ENCODE data around the gene MAP7. TPM values are rescaled to one million over a fixed set of nuclear protein-coding genes. Genes with fewer than 3 reads are reported as not detected.

The MAP7 gene
- total RNA-seq, 1 experiment from 2014 or later = 33.7 TPM

DNA sequence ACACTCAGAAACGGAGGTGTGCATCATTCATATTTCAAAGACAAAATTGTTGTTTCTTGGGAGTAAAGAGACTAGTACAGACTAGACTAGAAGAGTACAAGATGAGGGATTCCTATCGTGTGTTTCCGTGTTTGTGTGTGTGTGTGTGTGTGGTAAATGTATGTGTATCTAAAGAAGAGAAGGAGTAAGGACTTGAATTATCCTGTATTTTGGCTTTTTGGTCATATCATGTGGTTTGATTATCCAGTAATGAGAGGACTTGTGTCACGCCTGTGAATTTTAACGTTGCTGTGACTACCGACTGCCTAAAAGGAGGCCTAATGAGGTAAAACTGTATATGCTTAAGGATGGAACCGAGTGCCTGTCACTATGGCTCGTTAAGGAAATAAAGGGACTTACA is 44.4 kb upstream of the MAP7 start:
- DNase-seq = no peak
- peaks cover 17% of the 10 kb centered on the region for H3K36me3 ChIP-seq (ENCODE audit: low read depth)
- H3K27ac ChIP-seq = peak overlapping the region; percentile 46; the same call in 1 of the 2 replicates
- H3K9me2 ChIP-seq (ENCODE audit: insufficient read depth) = no peaks in the 10 kb centered on the region
- POLR2A ChIA-PET (ENCODE audit: unreplicated experiment) = no interaction called here
- no peaks in the 10 kb centered on the region for H3K27me3 ChIP-seq (ENCODE audit: insufficient read depth, low read depth)
- H3K79me2 ChIP-seq (ENCODE audit: low read depth) = no peaks in the 10 kb centered on the region
- BruUV-seq (replicated peaks) = no TSS peak
- H3K4me1 ChIP-seq (replicated peaks; ENCODE audit: insufficient read depth) = peaks cover 12% of the 10 kb centered on the region
- CTCF ChIA-PET = interaction anchor here (0.6 to 0.7 kb wide), 2 partner anchors 40 to 1167 kb away, joined by 3 read pairs; no protein-coding TSS in a partner anchor
- H3F3A ChIP-seq (ENCODE audit: insufficient read depth, low read depth) = peaks cover 8% of the 10 kb centered on the region; the same call in 1 of the 2 replicates
- H3K4me3 ChIP-seq = no peak overlapping the region
- TF ChIP-seq EZH2 (IDR thresholded peaks at IDR 0.05; ENCODE audit: low read depth) = no peak
- TF ChIP-seq, protein P1, sequence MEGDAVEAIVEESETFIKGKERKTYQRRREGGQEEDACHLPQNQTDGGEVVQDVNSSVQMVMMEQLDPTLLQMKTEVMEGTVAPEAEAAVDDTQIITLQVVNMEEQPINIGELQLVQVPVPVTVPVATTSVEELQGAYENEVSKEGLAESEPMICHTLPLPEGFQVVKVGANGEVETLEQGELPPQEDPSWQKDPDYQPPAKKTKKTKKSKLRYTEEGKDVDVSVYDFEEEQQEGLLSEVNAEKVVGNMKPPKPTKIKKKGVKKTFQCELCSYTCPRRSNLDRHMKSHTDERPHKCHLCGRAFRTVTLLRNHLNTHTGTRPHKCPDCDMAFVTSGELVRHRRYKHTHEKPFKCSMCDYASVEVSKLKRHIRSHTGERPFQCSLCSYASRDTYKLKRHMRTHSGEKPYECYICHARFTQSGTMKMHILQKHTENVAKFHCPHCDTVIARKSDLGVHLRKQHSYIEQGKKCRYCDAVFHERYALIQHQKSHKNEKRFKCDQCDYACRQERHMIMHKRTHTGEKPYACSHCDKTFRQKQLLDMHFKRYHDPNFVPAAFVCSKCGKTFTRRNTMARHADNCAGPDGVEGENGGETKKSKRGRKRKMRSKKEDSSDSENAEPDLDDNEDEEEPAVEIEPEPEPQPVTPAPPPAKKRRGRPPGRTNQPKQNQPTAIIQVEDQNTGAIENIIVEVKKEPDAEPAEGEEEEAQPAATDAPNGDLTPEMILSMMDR (conservative IDR thresholded peaks at IDR 0.05) = no peak
- no peak overlapping the region for H2AFZ ChIP-seq
- no peak overlapping the region; the same call in 1 of the 2 replicates for H3K4me2 ChIP-seq
- intact Hi-C loops (cut with micrococcal nuclease; ENCODE audit: unreplicated experiment) = loop anchor here (2.0 kb wide), 1 partner anchor 16 kb away; no protein-coding TSS in a partner anchor
- no peaks in the 10 kb centered on the region for H4K20me1 ChIP-seq (ENCODE audit: insufficient read depth)
- H3K9me3 ChIP-seq (ENCODE audit: insufficient read depth, low read depth) = no peaks in the 10 kb centered on the region; the same call in 1 of the 2 replicates

DNA sequence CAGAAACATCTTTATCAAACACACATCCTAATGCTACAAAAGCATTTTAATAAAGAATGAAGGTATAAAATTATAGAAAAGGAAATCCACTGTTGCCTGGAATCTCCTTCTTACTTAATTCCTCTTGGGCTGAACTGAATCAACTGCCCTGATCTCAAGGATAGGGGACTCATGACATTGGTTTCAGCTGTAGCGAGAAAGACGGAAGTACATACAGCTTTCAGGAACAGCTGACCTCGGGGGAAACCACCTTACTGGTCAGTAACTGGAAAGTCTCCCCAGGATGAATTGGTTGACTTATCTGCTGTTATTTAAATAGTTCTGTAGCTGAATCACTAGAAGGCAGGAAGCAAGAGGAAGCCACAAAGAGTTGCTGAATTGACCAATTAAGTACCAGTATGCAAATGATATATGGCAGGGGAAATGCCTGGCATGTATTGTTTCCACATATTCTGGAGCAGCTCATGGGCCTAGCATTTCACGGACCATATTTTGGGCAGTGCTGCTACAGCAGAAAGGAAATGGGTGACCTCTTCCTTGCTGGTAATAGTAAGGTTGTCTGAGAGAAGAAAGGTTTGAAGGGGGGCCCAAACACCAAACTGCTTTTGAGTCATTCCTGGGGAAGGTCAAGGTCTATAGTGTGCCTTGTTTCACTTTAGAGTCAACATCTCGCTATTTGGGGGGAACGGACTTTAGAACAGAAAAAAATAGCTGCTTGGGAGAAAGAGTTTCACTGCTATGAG is 43.7 kb upstream of the MAP7 start:
- CTCF ChIA-PET = interaction anchor here (0.6 to 0.7 kb wide), 3 partner anchors 9 to 1167 kb away, joined by 3 to 4 read pairs (median 3); no protein-coding TSS in a partner anchor
- Histone ChIP-seq H3K9me2 (ENCODE audit: insufficient read depth) (no peaks in the 10 kb centered on the region), H3K79me2 (ENCODE audit: low read depth) (no peaks in the 10 kb centered on the region), H3K36me3 (ENCODE audit: low read depth) (peaks cover 22% of the 10 kb centered on the region), H3K4me3 (no peak overlapping the region), H3K27me3 (ENCODE audit: insufficient read depth, low read depth) (no peaks in the 10 kb centered on the region), H3K4me1 (replicated peaks; ENCODE audit: insufficient read depth) (peaks cover 12% of the 10 kb centered on the region), H3F3A (ENCODE audit: insufficient read depth, low read depth) (peaks cover 8% of the 10 kb centered on the region; the same call in 1 of the 2 replicates), H3K4me2 (peak overlapping the region; percentile 26), H3K27ac (peak overlapping the region; percentile 46), H3K9me3 (ENCODE audit: insufficient read depth, low read depth) (no peaks in the 10 kb centered on the region; the same call in 1 of the 2 replicates), H2AFZ (no peak overlapping the region), H4K20me1 (ENCODE audit: insufficient read depth) (no peaks in the 10 kb centered on the region)
- TF ChIP-seq, protein P1 (conservative IDR thresholded peaks at IDR 0.05) = no peak
- no peak for TF ChIP-seq EZH2 (IDR thresholded peaks at IDR 0.05; ENCODE audit: low read depth)
- intact Hi-C loops (cut with micrococcal nuclease; ENCODE audit: unreplicated experiment) = loop anchor here (2.0 kb wide), 1 partner anchor 17 kb away; no protein-coding TSS in a partner anchor
- DNase-seq = peak; percentile 50 to 96
- POLR2A ChIA-PET (ENCODE audit: unreplicated experiment) = interaction anchor here (0.7 kb wide), 1 partner anchor 199 kb away, joined by 3 read pairs; the partner anchor contains the start of gene MAP3K5
- BruUV-seq (replicated peaks) = no TSS peak

DNA sequence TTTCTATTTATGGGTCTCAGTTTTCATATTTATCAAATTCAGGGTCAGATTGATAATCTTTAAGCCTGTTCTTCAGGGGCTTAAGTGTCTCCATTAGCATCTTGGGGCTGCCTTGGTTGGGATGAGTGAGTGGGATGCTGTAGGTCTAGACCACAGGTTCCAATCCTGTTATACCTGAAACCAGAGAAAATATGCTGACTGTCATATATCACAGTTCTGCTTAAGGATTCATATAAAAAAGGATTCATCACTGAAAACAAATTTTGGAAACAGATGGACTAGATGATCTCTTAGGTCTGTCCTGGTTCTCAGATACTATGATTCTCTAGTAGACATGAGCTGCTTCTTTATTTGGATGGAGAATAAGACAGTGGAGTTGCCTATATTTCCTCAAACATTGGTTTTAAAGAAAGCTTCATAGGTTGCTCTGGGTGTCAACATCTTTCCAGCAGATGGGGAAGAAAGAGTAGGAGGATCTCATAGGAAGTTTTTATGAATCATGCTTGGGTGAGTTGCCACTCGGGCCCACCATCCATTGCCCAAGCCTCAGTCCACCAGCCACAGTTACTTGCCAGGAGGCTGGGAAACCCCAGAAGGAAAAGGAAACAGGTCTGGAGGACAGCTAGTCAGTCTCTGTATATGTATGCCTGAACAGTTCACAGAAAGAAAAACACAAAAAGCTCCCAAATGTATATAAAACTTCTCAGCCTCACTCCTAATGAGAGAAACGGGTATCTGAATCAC is 42.9 kb upstream of the MAP7 start:
- H3K36me3 ChIP-seq (ENCODE audit: low read depth) = peaks cover 25% of the 10 kb centered on the region
- no peak for DNase-seq
- peaks cover 12% of the 10 kb centered on the region for H3K4me1 ChIP-seq (replicated peaks; ENCODE audit: insufficient read depth)
- no peak for TF ChIP-seq EZH2 (IDR thresholded peaks at IDR 0.05; ENCODE audit: low read depth)
- TF ChIP-seq, protein P1 (conservative IDR thresholded peaks at IDR 0.05) = no peak
- H3K27me3 ChIP-seq (ENCODE audit: insufficient read depth, low read depth) = no peaks in the 10 kb centered on the region
- CTCF ChIA-PET = no interaction called here
- intact Hi-C loops (cut with micrococcal nuclease; ENCODE audit: unreplicated experiment) = no loop called here
- POLR2A ChIA-PET (ENCODE audit: unreplicated experiment) = no interaction called here
- peak overlapping the region; percentile 46 for H3K27ac ChIP-seq
- H3K9me2 ChIP-seq (ENCODE audit: insufficient read depth) = no peaks in the 10 kb centered on the region
- H3K79me2 ChIP-seq (ENCODE audit: low read depth) = no peaks in the 10 kb centered on the region
- peaks cover 8% of the 10 kb centered on the region; the same call in 1 of the 2 replicates for H3F3A ChIP-seq (ENCODE audit: insufficient read depth, low read depth)
- H3K9me3 ChIP-seq (ENCODE audit: insufficient read depth, low read depth) = no peaks in the 10 kb centered on the region; the same call in 1 of the 2 replicates
- no peaks in the 10 kb centered on the region for H4K20me1 ChIP-seq (ENCODE audit: insufficient read depth)
- no peak overlapping the region for H3K4me3 ChIP-seq
- no peak overlapping the region for H2AFZ ChIP-seq
- H3K4me2 ChIP-seq = peak overlapping the region; percentile 6; the same call in 1 of the 2 replicates
- BruUV-seq (replicated peaks) = TSS peak; percentile 31

Data from PC-9 (cell line).